ENCODE measurements around the gene FGD5.

DNA sequence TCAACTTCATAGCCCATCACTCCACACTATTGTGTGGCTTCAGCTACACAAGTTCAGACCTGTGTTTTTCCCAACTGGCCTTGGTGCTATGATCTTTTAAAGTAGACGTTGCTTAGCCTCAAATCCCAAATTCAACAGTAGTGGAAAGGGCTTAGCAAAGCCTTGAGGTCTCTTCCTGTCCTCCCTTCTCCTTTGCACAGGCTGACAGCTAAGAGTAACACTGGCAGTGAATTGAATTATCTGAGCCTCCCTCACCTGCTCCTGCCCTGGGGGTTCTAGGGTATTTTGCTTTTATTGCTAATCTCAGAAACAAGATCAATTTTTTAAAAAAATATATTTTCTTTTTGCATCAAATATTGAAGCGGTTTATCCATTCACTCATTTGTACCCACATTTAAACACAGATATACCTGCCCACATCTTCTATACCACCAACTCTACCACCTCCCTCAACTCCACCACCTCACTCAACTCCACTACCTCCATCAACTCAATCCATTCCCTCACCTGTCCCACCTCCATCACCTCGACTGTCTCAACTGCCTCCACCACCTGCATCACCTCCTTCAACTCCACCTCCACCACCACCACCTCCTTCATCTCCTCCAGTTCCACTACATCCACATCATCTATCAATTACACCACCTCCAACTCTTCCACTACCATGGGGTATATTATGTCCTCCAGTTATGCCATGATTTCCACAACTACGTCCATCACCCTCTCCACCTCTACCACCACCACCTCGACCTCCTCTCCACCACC lies 10.1 kb upstream of the FGD5 start:
- TF ChIP-seq, protein P1, sequence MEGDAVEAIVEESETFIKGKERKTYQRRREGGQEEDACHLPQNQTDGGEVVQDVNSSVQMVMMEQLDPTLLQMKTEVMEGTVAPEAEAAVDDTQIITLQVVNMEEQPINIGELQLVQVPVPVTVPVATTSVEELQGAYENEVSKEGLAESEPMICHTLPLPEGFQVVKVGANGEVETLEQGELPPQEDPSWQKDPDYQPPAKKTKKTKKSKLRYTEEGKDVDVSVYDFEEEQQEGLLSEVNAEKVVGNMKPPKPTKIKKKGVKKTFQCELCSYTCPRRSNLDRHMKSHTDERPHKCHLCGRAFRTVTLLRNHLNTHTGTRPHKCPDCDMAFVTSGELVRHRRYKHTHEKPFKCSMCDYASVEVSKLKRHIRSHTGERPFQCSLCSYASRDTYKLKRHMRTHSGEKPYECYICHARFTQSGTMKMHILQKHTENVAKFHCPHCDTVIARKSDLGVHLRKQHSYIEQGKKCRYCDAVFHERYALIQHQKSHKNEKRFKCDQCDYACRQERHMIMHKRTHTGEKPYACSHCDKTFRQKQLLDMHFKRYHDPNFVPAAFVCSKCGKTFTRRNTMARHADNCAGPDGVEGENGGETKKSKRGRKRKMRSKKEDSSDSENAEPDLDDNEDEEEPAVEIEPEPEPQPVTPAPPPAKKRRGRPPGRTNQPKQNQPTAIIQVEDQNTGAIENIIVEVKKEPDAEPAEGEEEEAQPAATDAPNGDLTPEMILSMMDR (optimal IDR thresholded peaks at IDR 0.05 in 1 of 3, IDR thresholded peaks at IDR 0.05 in 1 of 3, conservative IDR thresholded peaks at IDR 0.05 in 1 of 3; ENCODE audit: extremely low read depth in 1 of 3, insufficient read depth in 2 of 3, low read length in 3 of 3) = no peak
- TF ChIP-seq EZH2 (IDR thresholded peaks at IDR 0.05; ENCODE audit: low read length) = no peak

Data from keratinocyte (primary cell).